Measurements from ENCODE around the gene ZNF569. TPM values are rescaled to one million over a fixed set of nuclear protein-coding genes. Genes with fewer than 3 reads are reported as not detected.

ZNF569 gene
- total and polyA plus RNA-seq, 2 of the 4 experiments (the other 2 are of a cell fraction): 1.8 to 5.9 TPM

- Histone ChIP-seq H3K9ac (ENCODE audit: low read depth, low read length) (peak within 1 kb of the TSS; percentile 82), H3K36me3 (ENCODE audit: control insufficient read depth, insufficient read depth, low read length) (peaks cover 13% of the 10 kb centered on the region), H2AFZ (replicated peaks; ENCODE audit: low read length, poor library complexity) (peak within 1 kb of the TSS; percentile 100), H2BK15ac (ENCODE audit: low read depth, low read length) (no peak within 1 kb of the TSS), H4K5ac (ENCODE audit: low read depth, low read length) (peak within 1 kb of the TSS; percentile 58), H3K18ac (ENCODE audit: low read depth, low read length) (peak within 1 kb of the TSS; percentile 1; the same call in 1 of the 2 replicates), H3K27me3 (ENCODE audit: control insufficient read depth, insufficient read depth, low read length) (no peaks in the 10 kb centered on the region), H2BK5ac (ENCODE audit: low read depth, low read length, poor library complexity, severe bottlenecking) (peak within 1 kb of the TSS; percentile 46), H3K9me1 (ENCODE audit: insufficient read depth, low read length) (no peaks in the 10 kb centered on the region), H2BK20ac (ENCODE audit: low read depth, low read length) (no peak within 1 kb of the TSS), H2AK9ac (replicated peaks; ENCODE audit: low read depth, low read length, poor library complexity) (peak within 1 kb of the TSS; percentile 73), H2AK5ac (ENCODE audit: low read depth, low read length) (peak within 1 kb of the TSS; percentile 11; the same call in 1 of the 2 replicates), H3K14ac (replicated peaks; ENCODE audit: low read depth, low read length) (peak within 1 kb of the TSS; percentile 84), H3K56ac (ENCODE audit: extremely low read depth, insufficient read depth, low read length) (peak within 1 kb of the TSS; percentile 82; the same call in 1 of the 2 replicates), H3K4me1 (ENCODE audit: control insufficient read depth, insufficient read depth, low read length) (no peaks in the 10 kb centered on the region), H3K4me3 (ENCODE audit: insufficient read depth, low read depth, low read length) (peak within 1 kb of the TSS; percentile 74), H3K4me2 (ENCODE audit: low read depth, low read length) (peak within 1 kb of the TSS; percentile 77), H4K91ac (ENCODE audit: insufficient read depth, low read depth, low read length) (peak within 1 kb of the TSS; percentile 48), H2BK120ac (ENCODE audit: low read depth, low read length) (0 out of 2 replicates have a peak within 1 kb of the TSS, but pooled peaks have one; percentile 22), H4K8ac (ENCODE audit: low read depth in 2 of 2, low read length in 2 of 2) (peak within 1 kb of the TSS; percentile 77 to 97), H3K23ac (ENCODE audit: low read depth, low read length) (peak within 1 kb of the TSS; percentile 74), H3K27ac (ENCODE audit: insufficient read depth, low read length) (peak within 1 kb of the TSS; percentile 51), H4K20me1 (ENCODE audit: insufficient read depth, low read length) (no peaks in the 10 kb centered on the region), H3K9me3 (ENCODE audit: control insufficient read depth, insufficient read depth, low read length) (peaks cover 5% of the 10 kb centered on the region; the same call in 1 of the 2 replicates), H3K4ac (ENCODE audit: low read depth, low read length) (peak within 1 kb of the TSS; percentile 72), H3K79me1 (ENCODE audit: low read depth in 1 of 2, low read length in 2 of 2) (peaks cover 7 to 12% of the 10 kb centered on the region in 2 experiments)
- WGBS, 2 experiments (ENCODE audit: extremely low coverage in 2 of 2, insufficient read length in 1 of 2): 0% methylated on average over 12 of the region's 58 CpGs; no CpG with 5 or more reads in 1 of the 2 experiments
- intact Hi-C loops (cut with micrococcal nuclease) (loop anchor here (5.0 kb wide), 1 partner anchor 154 kb away; the partner anchor contains the start of gene ZNF383), dilution Hi-C loops (cut with HindIII; ENCODE audit: low sequenced_read_pairs, unreplicated experiment) (no loop called here), in situ Hi-C loops (cut with MboI; ENCODE audit: low sequenced_read_pairs) (no loop called here)
- ChIA-PET POLR2A (ENCODE audit: unreplicated experiment) (interaction anchor here (0.8 kb wide), 1 partner anchor 284 kb away, joined by 3 read pairs; the partner anchor contains the start of gene ZFP30), CTCF (no interaction called here)
- DNase-seq (peak; percentile 96), ATAC-seq (ENCODE audit: low read depth) (peak; percentile 99)
- TSS peak; percentile 54 for BruUV-seq (replicated peaks)
- TF ChIP-seq MXI1 (IDR thresholded peaks at IDR 0.05; ENCODE audit: borderline replicate concordance, low read depth, low read length): no peak; the same call in 1 of the 2 replicates
- peak; percentile 71; the same call in 1 of the 2 replicates for TF ChIP-seq MAZ (IDR thresholded peaks at IDR 0.05; ENCODE audit: borderline replicate concordance, low read depth, low read length)
- no peak for TF ChIP-seq BHLHE40 (IDR thresholded peaks at IDR 0.05; ENCODE audit: low read depth, low read length)
- TF ChIP-seq SMC3 (IDR thresholded peaks at IDR 0.05; ENCODE audit: low read depth, low read length): no peak
- peak; percentile 68; the same call in 1 of the 2 replicates for TF ChIP-seq POLR2A (IDR thresholded peaks at IDR 0.05; ENCODE audit: low read depth, low read length)
- no peak for TF ChIP-seq CTCF (conservative IDR thresholded peaks at IDR 0.05; ENCODE audit: low read depth, low read length)
- no peak for TF ChIP-seq CEBPB (IDR thresholded peaks at IDR 0.05; ENCODE audit: low read depth, low read length)
- TF ChIP-seq FOS (IDR thresholded peaks at IDR 0.05; ENCODE audit: low read depth, low read length): no peak
- TF ChIP-seq RCOR1 (IDR thresholded peaks at IDR 0.05; ENCODE audit: insufficient replicate concordance, low read length): no peak
- TF ChIP-seq RFX5 (IDR thresholded peaks at IDR 0.05; ENCODE audit: low read depth, low read length): no peak
- no peak for TF ChIP-seq ELK1 (IDR thresholded peaks at IDR 0.05; ENCODE audit: borderline replicate concordance, low read depth, low read length)
- no peak for TF ChIP-seq RAD21 (IDR thresholded peaks at IDR 0.05; ENCODE audit: low read length)
- no peak for TF ChIP-seq NFE2L2 (IDR thresholded peaks at IDR 0.05; ENCODE audit: low read depth, low read length)
Measured at GRCh38 chr19:37370880-37371661, 96.2 kb downstream of the ZNF569 start, which contains the start of gene ZNF527. Gene ZNF527, plus strand, starts transcription at chr19:37371099. Its CDS starts 3,100 bp downstream, at chr19:37374199.

Data from IMR-90 (cell line).